ENCODE data around the gene CCDC127.

GRCh38 chr5:204462-204861 lies 13.5 kb downstream of the CCDC127 start:
- TF ChIP-seq POLR2A (IDR thresholded peaks at IDR 0.05) = no peak
- no peak for TF ChIP-seq CTCF (IDR thresholded peaks at IDR 0.05)

Measured in Peyer's patch (tissue), 4 donors.